GM12878 (cell line): ENCODE data around the gene RNU11.

Experiments used
- CHD2 ChIP-seq: IDR thresholded peaks from 2 replicates; pipeline ENCODE4 v1.6.1; 2011; ENCODE audit warnings: low read depth, low read length, improper control_type of control experiment, borderline replicate concordance
- CTCF ChIP-seq, 3 experiments: IDR thresholded peaks in 2 of 3; conservative IDR thresholded peaks in 1 of 3; 2 replicates each; pipeline ENCODE4 v1.5.1; 2011; ENCODE audit warnings: low read depth in 3 of 3, low read length in 3 of 3, mild to moderate bottlenecking in 3 of 3, control low read depth in 2 of 3, moderate library complexity in 2 of 3, inconsistent platforms in 1 of 3, mixed read lengths in 1 of 3; ENCODE audit not compliant: control insufficient read depth in 2 of 3, insufficient read depth in 1 of 3; ENCODE audit errors: extremely low read depth in 1 of 3
- EP300 ChIP-seq, 2 experiments: fragments of 150-350 bp in 1 of 2; IDR thresholded peaks; 2 replicates each; pipeline ENCODE4 v1.6.1; 2011 to 2012; ENCODE audit warnings: low read depth in 2 of 2, low read length in 2 of 2, borderline replicate concordance in 1 of 2, improper control_type of control experiment in 1 of 2, inconsistent platforms in 1 of 2; ENCODE audit not compliant: control insufficient read depth in 1 of 2
- JUNB ChIP-seq: IDR thresholded peaks from 2 replicates; pipeline ENCODE4 v1.6.1; 2016; ENCODE audit warnings: antibody characterized with exemption, mild to moderate bottlenecking
- KLF5 ChIP-seq: fragments of 450-650 bp; IDR thresholded peaks from 2 replicates; pipeline ENCODE4 v1.6.1; 2014; ENCODE audit warnings: mild to moderate bottlenecking; ENCODE audit not compliant: partially characterized antibody
- NFYB ChIP-seq: IDR thresholded peaks from 2 replicates; pipeline ENCODE4 v1.6.1; 2011; ENCODE audit warnings: low read depth, mild to moderate bottlenecking, low read length, improper control_type of control experiment, moderate library complexity; ENCODE audit not compliant: insufficient read depth
- POLR2A ChIP-seq: IDR thresholded peaks from 2 replicates; pipeline ENCODE4 v1.6.1; 2011; ENCODE audit warnings: low read depth, mild to moderate bottlenecking, low read length
- YBX1 ChIP-seq: fragments of 450-650 bp; IDR thresholded peaks from 2 replicates; pipeline ENCODE4 v1.6.1; 2016; ENCODE audit warnings: antibody characterized with exemption
- ZNF274 ChIP-seq: IDR thresholded peaks from one replicate; pipeline ENCODE4 v1.8.0; 2011; ENCODE audit not compliant: insufficient read length, insufficient read depth
- TF ChIP-seq, protein P1 (sequence below): IDR thresholded peaks from 2 replicates; pipeline ENCODE4 v1.6.1; 2012; ENCODE audit warnings: low read depth, low read length, improper control_type of control experiment

- TF ChIP-seq, protein P1, sequence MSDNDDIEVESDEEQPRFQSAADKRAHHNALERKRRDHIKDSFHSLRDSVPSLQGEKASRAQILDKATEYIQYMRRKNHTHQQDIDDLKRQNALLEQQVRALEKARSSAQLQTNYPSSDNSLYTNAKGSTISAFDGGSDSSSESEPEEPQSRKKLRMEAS = no peak
- TF ChIP-seq JUNB = no peak
- no peak for TF ChIP-seq YBX1
- TF ChIP-seq ZNF274 = no peak
- TF ChIP-seq KLF5 = no peak
- no peak for TF ChIP-seq CTCF (IDR thresholded peaks at IDR 0.05 in 2 of 3, conservative IDR thresholded peaks at IDR 0.05 in 1 of 3; ENCODE audit: control insufficient read depth in 2 of 3, extremely low read depth in 1 of 3, insufficient read depth in 1 of 3, low read depth in 3 of 3, low read length in 3 of 3)
- no peak for TF ChIP-seq CHD2
- TF ChIP-seq EP300 (IDR thresholded peaks at IDR 0.05; ENCODE audit: borderline replicate concordance in 1 of 2, control insufficient read depth in 1 of 2, low read depth in 2 of 2, low read length in 2 of 2) = no peak
- TF ChIP-seq POLR2A = no peak
- TF ChIP-seq NFYB = no peak
Measured at GRCh38 chr1:28682840-28683239, 34.4 kb downstream of the RNU11 start.
